ENCODE data around the gene CCL25.

- TF ChIP-seq CTCF (IDR thresholded peaks at IDR 0.05) (no peak), POLR2A (IDR thresholded peaks at IDR 0.05) (no peak), POLR2AphosphoS5 (IDR thresholded peaks at IDR 0.05) (no peak)
Observed at GRCh38 chr19:8111376-8111775, 58.8 kb downstream of the CCL25 start.

Measured in suprapubic skin (tissue), 4 donors.